SK-N-MC (cell line): ENCODE results near the gene TYSND1.

Source experiments
- EZH2 ChIP-seq: fragments of 200-600 bp; sonication (generic); IDR thresholded peaks from one replicate; pipeline ENCODE4 v1.6.1; 2017; ENCODE audit warnings: antibody characterized with exemption
- POLR2AphosphoS5 ChIP-seq: IDR thresholded peaks from 2 replicates; pipeline ENCODE4 v1.6.1; 2012; ENCODE audit warnings: mild to moderate bottlenecking, low read depth, low read length, borderline replicate concordance

- TF ChIP-seq POLR2AphosphoS5 (no peak), EZH2 (no peak)
Measured at GRCh38 chr10:70155255-70155838, 8.8 kb upstream of the TYSND1 start.
